Loucy (cell line): Measurements from ENCODE around the gene SFMBT2.

ENCODE experiments used
- H2AFZ ChIP-seq: fragments of 200-600 bp; sonication (generic); 2 replicates; pipeline ENCODE4 v1.6.0; 2016; ENCODE audit warnings: antibody characterized with exemption, mild to moderate bottlenecking, low read length, moderate library complexity
- H3F3A ChIP-seq: fragments of 200-600 bp; 2 replicates; pipeline ENCODE4 v1.6.0; 2016; ENCODE audit warnings: antibody characterized with exemption, low read depth, mild to moderate bottlenecking
- H3K27me3 ChIP-seq: fragments of 200-600 bp; sonication (generic); 2 replicates; pipeline ENCODE4 v1.6.1; 2014; ENCODE audit warnings: low read length, mild to moderate bottlenecking; ENCODE audit not compliant: insufficient read depth, poor library complexity, severe bottlenecking
- H3K36me3 ChIP-seq: fragments of 200-600 bp; sonication (generic); 2 replicates; pipeline ENCODE4 v1.6.1; 2016; ENCODE audit warnings: low read length; ENCODE audit not compliant: insufficient read depth
- H3K4me1 ChIP-seq: fragments of 200-600 bp; sonication (generic); 2 replicates; pipeline ENCODE4 v1.5.1; 2014; ENCODE audit warnings: low read length, mild to moderate bottlenecking; ENCODE audit not compliant: insufficient read depth, poor library complexity, severe bottlenecking
- H3K4me2 ChIP-seq: fragments of 200-600 bp; sonication (generic); 2 replicates; pipeline ENCODE4 v1.6.0; 2014; ENCODE audit warnings: antibody characterized with exemption, low read length, low read depth, mild to moderate bottlenecking; ENCODE audit not compliant: poor library complexity, severe bottlenecking
- H3K4me3 ChIP-seq: fragments of 200-600 bp; sonication (generic); 2 replicates; pipeline ENCODE4 v1.5.1; 2014; ENCODE audit warnings: low read length, mild to moderate bottlenecking, mixed read lengths; ENCODE audit not compliant: poor library complexity, severe bottlenecking
- H3K79me2 ChIP-seq: fragments of 200-600 bp; sonication (generic); 2 replicates; pipeline ENCODE4 v1.6.1; 2014; ENCODE audit warnings: low read length; ENCODE audit not compliant: insufficient read depth
- H3K9ac ChIP-seq: fragments of 200-600 bp; sonication (generic); 2 replicates; pipeline ENCODE4 v1.6.0; 2014; ENCODE audit warnings: mild to moderate bottlenecking, low read depth, low read length, moderate library complexity; ENCODE audit not compliant: poor library complexity, severe bottlenecking
- H3K9me2 ChIP-seq: fragments of 200-600 bp; sonication (generic); replicated peaks from 2 replicates; pipeline ENCODE4 v1.6.1; 2016; ENCODE audit warnings: low read depth, low read length, mixed read lengths
- H3K9me3 ChIP-seq: fragments of 200-600 bp; sonication (generic); 2 replicates; pipeline ENCODE4 v1.6.1; 2014; ENCODE audit warnings: mild to moderate bottlenecking, antibody characterized with exemption, low read length, low read depth; ENCODE audit not compliant: insufficient read depth
- H4K20me1 ChIP-seq: fragments of 200-600 bp; sonication (generic); 2 replicates; pipeline ENCODE4 v1.6.0; 2014; ENCODE audit warnings: antibody characterized with exemption, low read length, mild to moderate bottlenecking; ENCODE audit not compliant: insufficient read depth, poor library complexity, severe bottlenecking
- EZH2phosphoT487 ChIP-seq: fragments of 200-600 bp; IDR thresholded peaks from 2 replicates; pipeline ENCODE4 v1.6.1; 2018; ENCODE audit warnings: antibody characterized with exemption, mild to moderate bottlenecking, moderate library complexity, borderline replicate concordance
- TF ChIP-seq, protein P1 (sequence below): fragments of 200-600 bp; sonication (generic); conservative IDR thresholded peaks from 2 replicates; pipeline ENCODE4 v1.5.1; 2014; ENCODE audit warnings: mild to moderate bottlenecking, antibody characterized with exemption, low read length

SFMBT2 gene

DNA sequence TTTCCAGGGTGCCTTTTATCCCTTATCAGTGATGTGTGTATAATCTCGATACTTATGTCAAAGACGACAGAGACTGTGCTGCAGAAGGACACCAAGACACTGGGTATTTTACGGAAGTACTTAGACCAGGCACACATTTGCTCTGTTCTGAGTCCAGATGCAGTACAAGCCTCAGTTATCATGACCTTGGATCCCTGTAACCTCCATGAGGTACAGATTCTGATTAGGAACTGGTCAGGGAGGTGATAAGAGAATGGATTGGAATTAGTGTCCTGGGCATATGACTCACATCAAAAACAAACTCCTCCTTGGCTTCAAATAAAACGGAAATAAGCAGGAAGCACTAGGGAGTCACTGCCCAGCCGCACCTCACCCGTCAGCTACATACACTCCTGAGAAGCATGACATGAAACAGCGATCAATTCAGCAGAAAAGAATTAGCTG is 146.5 kb downstream of the SFMBT2 start:
- Histone ChIP-seq H3K36me3 (peaks cover 16% of the 10 kb centered on the region; the same call in 1 of the 2 replicates), H4K20me1 (peaks cover 9% of the 10 kb centered on the region), H3F3A (no peaks in the 10 kb centered on the region), H2AFZ (no peak overlapping the region), H3K4me2 (no peak overlapping the region), H3K27me3 (no peaks in the 10 kb centered on the region), H3K9ac (no peak overlapping the region), H3K9me3 (no peaks in the 10 kb centered on the region), H3K9me2 (no peaks in the 10 kb centered on the region), H3K79me2 (peaks cover 8% of the 10 kb centered on the region; the same call in 1 of the 2 replicates), H3K4me3 (no peak overlapping the region), H3K4me1 (peaks cover 17% of the 10 kb centered on the region)
- no peak for TF ChIP-seq EZH2phosphoT487
- TF ChIP-seq, protein P1, sequence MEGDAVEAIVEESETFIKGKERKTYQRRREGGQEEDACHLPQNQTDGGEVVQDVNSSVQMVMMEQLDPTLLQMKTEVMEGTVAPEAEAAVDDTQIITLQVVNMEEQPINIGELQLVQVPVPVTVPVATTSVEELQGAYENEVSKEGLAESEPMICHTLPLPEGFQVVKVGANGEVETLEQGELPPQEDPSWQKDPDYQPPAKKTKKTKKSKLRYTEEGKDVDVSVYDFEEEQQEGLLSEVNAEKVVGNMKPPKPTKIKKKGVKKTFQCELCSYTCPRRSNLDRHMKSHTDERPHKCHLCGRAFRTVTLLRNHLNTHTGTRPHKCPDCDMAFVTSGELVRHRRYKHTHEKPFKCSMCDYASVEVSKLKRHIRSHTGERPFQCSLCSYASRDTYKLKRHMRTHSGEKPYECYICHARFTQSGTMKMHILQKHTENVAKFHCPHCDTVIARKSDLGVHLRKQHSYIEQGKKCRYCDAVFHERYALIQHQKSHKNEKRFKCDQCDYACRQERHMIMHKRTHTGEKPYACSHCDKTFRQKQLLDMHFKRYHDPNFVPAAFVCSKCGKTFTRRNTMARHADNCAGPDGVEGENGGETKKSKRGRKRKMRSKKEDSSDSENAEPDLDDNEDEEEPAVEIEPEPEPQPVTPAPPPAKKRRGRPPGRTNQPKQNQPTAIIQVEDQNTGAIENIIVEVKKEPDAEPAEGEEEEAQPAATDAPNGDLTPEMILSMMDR, result no peak

DNA sequence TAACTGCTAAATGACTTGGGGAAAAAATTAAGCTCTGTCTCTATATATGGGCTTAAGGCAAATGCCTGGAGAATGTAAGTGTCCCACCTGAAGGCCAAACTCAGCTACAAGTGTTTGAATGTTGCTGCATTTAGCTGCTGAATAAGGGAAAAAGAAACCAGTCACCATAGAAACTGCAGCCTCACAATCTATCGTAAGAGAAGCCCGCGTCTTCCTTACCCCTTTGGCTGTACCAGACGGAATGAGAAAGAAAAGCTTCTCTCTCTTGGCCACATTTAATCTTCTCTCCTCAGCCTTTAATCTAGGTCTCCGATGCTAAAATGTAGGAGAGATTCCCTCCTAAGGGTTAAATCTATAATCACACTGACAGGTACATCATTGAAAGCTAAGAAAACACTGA is 147.2 kb downstream of the SFMBT2 start:
- Histone ChIP-seq H3K4me2 (no peak overlapping the region), H2AFZ (no peak overlapping the region), H3K36me3 (peaks cover 10% of the 10 kb centered on the region; the same call in 1 of the 2 replicates), H4K20me1 (peaks cover 14% of the 10 kb centered on the region), H3F3A (no peaks in the 10 kb centered on the region), H3K9me2 (no peaks in the 10 kb centered on the region), H3K4me1 (peaks cover 23% of the 10 kb centered on the region), H3K4me3 (no peak overlapping the region), H3K79me2 (peaks cover 9% of the 10 kb centered on the region; the same call in 1 of the 2 replicates), H3K27me3 (no peaks in the 10 kb centered on the region), H3K9me3 (no peaks in the 10 kb centered on the region), H3K9ac (no peak overlapping the region)
- no peak for TF ChIP-seq EZH2phosphoT487
- TF ChIP-seq, protein P1, result no peak

DNA sequence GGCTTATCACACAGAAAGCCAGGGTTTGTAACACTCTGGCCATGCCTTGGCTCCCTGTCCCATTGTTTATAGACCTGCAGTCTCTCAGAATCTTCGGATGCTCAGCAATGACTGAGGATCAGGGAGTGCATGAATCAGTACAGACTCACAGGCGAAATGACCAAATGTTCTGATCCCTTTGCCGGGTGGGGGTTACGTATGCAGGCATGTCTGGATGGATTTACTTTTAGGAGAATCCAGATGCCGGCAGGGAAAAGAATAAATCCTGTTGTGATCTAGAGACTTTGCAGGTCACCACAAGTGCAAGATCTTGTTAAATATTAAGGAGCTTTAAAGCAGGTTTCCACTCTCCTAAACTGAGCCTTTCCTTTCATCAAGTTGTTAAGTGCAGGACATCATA is 149.5 kb downstream of the SFMBT2 start:
- no peak overlapping the region for H3K9ac ChIP-seq
- no peak overlapping the region for H3K4me2 ChIP-seq
- no peak for TF ChIP-seq EZH2phosphoT487
- TF ChIP-seq, protein P1, result no peak
- no peaks in the 10 kb centered on the region for H3F3A ChIP-seq
- peaks cover 20% of the 10 kb centered on the region for H4K20me1 ChIP-seq
- H3K79me2 ChIP-seq, result peaks cover 9% of the 10 kb centered on the region; the same call in 1 of the 2 replicates
- no peak overlapping the region for H2AFZ ChIP-seq
- no peaks in the 10 kb centered on the region for H3K9me2 ChIP-seq
- H3K36me3 ChIP-seq, result peaks cover under 1% of the 10 kb centered on the region; the same call in 1 of the 2 replicates
- no peak overlapping the region for H3K4me3 ChIP-seq
- H3K4me1 ChIP-seq, result peaks cover 43% of the 10 kb centered on the region
- no peaks in the 10 kb centered on the region for H3K27me3 ChIP-seq
- no peaks in the 10 kb centered on the region for H3K9me3 ChIP-seq
